ENCODE data around the gene ABLIM3.

DNA sequence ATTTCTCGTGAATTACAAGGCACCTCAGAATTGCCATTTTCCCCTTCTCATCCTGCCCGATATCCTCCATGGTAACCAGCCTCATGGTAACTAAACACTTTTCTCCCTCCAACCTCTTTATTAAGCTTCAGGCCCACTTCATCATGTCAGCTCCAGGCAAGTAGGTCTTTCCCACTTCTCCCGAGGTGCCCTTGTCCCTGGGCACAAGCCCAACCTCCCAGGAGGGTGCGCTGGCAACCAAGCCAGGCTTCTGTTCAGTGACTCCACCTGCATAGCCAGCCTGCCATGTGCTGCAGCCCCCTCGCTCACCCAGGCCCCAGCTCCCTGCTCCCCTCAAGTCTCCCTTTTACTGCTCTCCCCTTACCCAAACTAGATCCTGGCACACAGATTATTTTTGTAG is 83.0 kb downstream of the ABLIM3 start:
- TF ChIP-seq, protein P1, sequence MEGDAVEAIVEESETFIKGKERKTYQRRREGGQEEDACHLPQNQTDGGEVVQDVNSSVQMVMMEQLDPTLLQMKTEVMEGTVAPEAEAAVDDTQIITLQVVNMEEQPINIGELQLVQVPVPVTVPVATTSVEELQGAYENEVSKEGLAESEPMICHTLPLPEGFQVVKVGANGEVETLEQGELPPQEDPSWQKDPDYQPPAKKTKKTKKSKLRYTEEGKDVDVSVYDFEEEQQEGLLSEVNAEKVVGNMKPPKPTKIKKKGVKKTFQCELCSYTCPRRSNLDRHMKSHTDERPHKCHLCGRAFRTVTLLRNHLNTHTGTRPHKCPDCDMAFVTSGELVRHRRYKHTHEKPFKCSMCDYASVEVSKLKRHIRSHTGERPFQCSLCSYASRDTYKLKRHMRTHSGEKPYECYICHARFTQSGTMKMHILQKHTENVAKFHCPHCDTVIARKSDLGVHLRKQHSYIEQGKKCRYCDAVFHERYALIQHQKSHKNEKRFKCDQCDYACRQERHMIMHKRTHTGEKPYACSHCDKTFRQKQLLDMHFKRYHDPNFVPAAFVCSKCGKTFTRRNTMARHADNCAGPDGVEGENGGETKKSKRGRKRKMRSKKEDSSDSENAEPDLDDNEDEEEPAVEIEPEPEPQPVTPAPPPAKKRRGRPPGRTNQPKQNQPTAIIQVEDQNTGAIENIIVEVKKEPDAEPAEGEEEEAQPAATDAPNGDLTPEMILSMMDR (conservative IDR thresholded peaks at IDR 0.05; ENCODE audit: low read depth in 2 of 2), result no peak
- TF ChIP-seq NANOG (IDR thresholded peaks at IDR 0.05; ENCODE audit: borderline replicate concordance) (no peak), POLR2AphosphoS5 (IDR thresholded peaks at IDR 0.05; ENCODE audit: low read depth) (no peak), EZH2 (IDR thresholded peaks at IDR 0.05; ENCODE audit: low read depth, unreplicated experiment) (no peak), CREB1 (CRISPR knock-in tag; IDR thresholded peaks at IDR 0.05; ENCODE audit: low read depth) (no peak), ZNF331 (CRISPR knock-in tag; IDR thresholded peaks at IDR 0.05; ENCODE audit: low read depth) (no peak)
- TF ChIP-seq, protein P2, sequence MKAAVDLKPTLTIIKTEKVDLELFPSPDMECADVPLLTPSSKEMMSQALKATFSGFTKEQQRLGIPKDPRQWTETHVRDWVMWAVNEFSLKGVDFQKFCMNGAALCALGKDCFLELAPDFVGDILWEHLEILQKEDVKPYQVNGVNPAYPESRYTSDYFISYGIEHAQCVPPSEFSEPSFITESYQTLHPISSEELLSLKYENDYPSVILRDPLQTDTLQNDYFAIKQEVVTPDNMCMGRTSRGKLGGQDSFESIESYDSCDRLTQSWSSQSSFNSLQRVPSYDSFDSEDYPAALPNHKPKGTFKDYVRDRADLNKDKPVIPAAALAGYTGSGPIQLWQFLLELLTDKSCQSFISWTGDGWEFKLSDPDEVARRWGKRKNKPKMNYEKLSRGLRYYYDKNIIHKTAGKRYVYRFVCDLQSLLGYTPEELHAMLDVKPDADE (IDR thresholded peaks at IDR 0.05), result no peak

Measured in GM23338 (cell line).